ENCODE measurements around the gene ZMYM3. TPM values are rescaled to one million over a fixed set of nuclear protein-coding genes. Genes with fewer than 3 reads are reported as not detected.

Gene ZMYM3
- total RNA-seq, 1 experiment from 2014 or later: 77.5 TPM

DNA sequence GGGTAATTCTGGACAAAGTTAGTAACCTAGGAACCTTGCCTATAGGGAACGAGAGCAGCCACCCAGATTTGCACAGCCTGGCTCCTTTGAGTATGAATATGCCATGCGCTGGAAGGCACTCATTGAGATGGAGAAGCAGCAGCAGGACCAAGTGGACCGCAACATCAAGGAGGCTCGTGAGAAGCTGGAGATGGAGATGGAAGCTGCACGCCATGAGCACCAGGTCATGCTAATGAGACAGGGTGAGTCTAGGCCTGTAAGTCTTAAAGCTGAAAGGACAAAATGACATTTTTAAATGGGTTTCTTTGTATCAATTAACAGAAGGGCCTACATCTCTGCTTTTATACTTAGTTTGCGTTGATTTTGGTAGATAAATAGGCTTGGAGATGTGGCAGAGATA lies 42.9 kb upstream of the ZMYM3 start:
- POLR2A ChIA-PET: no interaction called here

DNA sequence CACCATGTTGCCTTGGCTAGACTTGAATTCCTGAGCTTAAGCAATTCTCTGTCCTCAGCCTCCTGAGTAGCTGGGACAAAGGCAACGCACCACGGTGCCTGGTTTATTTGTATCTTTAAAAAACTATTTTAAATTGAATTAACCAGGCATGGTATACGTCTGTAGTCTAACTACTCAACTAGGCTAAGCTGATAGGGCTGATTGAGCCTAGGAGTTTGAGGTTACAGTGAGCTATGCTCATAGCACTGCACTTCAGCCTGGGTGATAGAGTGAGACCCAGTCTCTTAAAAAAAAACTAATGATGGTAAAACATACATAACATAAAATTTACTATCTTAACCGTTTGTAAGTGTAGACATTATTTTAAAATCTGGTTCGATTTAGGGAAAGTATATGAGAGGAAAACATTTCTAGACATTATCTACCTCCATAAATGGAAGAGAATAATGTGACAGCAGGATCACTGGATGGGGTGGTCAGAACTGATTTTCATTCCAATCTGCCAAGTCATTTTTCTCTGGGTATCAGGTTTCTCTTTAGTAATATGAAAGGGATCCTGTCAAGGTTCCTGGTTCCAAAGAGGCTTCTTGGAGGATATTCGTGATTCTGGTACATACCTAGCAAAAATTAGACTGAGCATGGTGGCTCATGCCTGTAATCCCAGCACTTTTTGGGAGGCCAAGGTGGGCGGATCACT lies 38.9 kb upstream of the ZMYM3 start:
- Mint-ChIP-seq H3K27me3 (ENCODE audit: low read depth) (no peaks in the 10 kb centered on the region), H3K4me1 (0 out of 2 replicates have a peak, but pooled peaks cover 4% of the 10 kb centered on the region), H3K27ac (no peak overlapping the region), H3K36me3 (peaks cover 64% of the 10 kb centered on the region), H3K9me3 (no peaks in the 10 kb centered on the region), H3K4me3 (no peak overlapping the region)
- DNase-seq (ENCODE audit: low spot score) (no peak), ATAC-seq (no peak)
- CTCF ChIA-PET: no interaction called here
- POLR2A ChIA-PET: no interaction called here
- no peak for TF ChIP-seq CREB1 (CRISPR knock-in tag; IDR thresholded peaks at IDR 0.05)
- no peak for TF ChIP-seq ZNF396 (CRISPR knock-in tag; IDR thresholded peaks at IDR 0.05; ENCODE audit: borderline replicate concordance)
- TF ChIP-seq ZNF423 (CRISPR knock-in tag; IDR thresholded peaks at IDR 0.05): no peak
- TF ChIP-seq E2F4 (CRISPR knock-in tag; IDR thresholded peaks at IDR 0.05; ENCODE audit: borderline replicate concordance, low read depth): no peak
- TF ChIP-seq ZNF138 (CRISPR knock-in tag; conservative IDR thresholded peaks at IDR 0.05): no peak
- no peak for TF ChIP-seq PRRX2 (CRISPR knock-in tag; IDR thresholded peaks at IDR 0.05)
- no peak for TF ChIP-seq MAX (CRISPR knock-in tag; IDR thresholded peaks at IDR 0.05)
- TF ChIP-seq, protein P1, sequence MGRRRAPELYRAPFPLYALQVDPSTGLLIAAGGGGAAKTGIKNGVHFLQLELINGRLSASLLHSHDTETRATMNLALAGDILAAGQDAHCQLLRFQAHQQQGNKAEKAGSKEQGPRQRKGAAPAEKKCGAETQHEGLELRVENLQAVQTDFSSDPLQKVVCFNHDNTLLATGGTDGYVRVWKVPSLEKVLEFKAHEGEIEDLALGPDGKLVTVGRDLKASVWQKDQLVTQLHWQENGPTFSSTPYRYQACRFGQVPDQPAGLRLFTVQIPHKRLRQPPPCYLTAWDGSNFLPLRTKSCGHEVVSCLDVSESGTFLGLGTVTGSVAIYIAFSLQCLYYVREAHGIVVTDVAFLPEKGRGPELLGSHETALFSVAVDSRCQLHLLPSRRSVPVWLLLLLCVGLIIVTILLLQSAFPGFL (CRISPR knock-in tag; IDR thresholded peaks at IDR 0.05; ENCODE audit: borderline replicate concordance): no peak
- TF ChIP-seq CBFB (CRISPR knock-in tag; IDR thresholded peaks at IDR 0.05; ENCODE audit: low read depth): no peak
- TF ChIP-seq NR2C2 (CRISPR knock-in tag; IDR thresholded peaks at IDR 0.05): no peak
- no peak for TF ChIP-seq ZNF219 (CRISPR knock-in tag; IDR thresholded peaks at IDR 0.05; ENCODE audit: borderline replicate concordance)
- TF ChIP-seq, protein P2, sequence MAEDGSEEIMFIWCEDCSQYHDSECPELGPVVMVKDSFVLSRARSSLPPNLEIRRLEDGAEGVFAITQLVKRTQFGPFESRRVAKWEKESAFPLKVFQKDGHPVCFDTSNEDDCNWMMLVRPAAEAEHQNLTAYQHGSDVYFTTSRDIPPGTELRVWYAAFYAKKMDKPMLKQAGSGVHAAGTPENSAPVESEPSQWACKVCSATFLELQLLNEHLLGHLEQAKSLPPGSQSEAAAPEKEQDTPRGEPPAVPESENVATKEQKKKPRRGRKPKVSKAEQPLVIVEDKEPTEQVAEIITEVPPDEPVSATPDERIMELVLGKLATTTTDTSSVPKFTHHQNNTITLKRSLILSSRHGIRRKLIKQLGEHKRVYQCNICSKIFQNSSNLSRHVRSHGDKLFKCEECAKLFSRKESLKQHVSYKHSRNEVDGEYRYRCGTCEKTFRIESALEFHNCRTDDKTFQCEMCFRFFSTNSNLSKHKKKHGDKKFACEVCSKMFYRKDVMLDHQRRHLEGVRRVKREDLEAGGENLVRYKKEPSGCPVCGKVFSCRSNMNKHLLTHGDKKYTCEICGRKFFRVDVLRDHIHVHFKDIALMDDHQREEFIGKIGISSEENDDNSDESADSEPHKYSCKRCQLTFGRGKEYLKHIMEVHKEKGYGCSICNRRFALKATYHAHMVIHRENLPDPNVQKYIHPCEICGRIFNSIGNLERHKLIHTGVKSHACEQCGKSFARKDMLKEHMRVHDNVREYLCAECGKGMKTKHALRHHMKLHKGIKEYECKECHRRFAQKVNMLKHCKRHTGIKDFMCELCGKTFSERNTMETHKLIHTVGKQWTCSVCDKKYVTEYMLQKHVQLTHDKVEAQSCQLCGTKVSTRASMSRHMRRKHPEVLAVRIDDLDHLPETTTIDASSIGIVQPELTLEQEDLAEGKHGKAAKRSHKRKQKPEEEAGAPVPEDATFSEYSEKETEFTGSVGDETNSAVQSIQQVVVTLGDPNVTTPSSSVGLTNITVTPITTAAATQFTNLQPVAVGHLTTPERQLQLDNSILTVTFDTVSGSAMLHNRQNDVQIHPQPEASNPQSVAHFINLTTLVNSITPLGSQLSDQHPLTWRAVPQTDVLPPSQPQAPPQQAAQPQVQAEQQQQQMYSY (CRISPR knock-in tag; IDR thresholded peaks at IDR 0.05): no peak
- TF ChIP-seq, protein P3, sequence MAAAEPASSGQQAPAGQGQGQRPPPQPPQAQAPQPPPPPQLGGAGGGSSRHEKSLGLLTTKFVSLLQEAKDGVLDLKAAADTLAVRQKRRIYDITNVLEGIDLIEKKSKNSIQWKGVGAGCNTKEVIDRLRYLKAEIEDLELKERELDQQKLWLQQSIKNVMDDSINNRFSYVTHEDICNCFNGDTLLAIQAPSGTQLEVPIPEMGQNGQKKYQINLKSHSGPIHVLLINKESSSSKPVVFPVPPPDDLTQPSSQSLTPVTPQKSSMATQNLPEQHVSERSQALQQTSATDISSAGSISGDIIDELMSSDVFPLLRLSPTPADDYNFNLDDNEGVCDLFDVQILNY (CRISPR knock-in tag; IDR thresholded peaks at IDR 0.05): no peak
- TF ChIP-seq ZNF425 (CRISPR knock-in tag; conservative IDR thresholded peaks at IDR 0.05): no peak

More for the DNA sequence above, 42.9 kb upstream of the ZMYM3 start:
- no peak overlapping the region for H3K4me3 Mint-ChIP-seq
- H3K9me3 Mint-ChIP-seq: no peaks in the 10 kb centered on the region
- no peak overlapping the region for H3K27ac Mint-ChIP-seq
- 0 out of 2 replicates have a peak, but pooled peaks cover 4% of the 10 kb centered on the region for H3K4me1 Mint-ChIP-seq
- TF ChIP-seq, protein P4, sequence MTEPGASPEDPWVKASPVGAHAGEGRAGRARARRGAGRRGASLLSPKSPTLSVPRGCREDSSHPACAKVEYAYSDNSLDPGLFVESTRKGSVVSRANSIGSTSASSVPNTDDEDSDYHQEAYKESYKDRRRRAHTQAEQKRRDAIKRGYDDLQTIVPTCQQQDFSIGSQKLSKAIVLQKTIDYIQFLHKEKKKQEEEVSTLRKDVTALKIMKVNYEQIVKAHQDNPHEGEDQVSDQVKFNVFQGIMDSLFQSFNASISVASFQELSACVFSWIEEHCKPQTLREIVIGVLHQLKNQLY (CRISPR knock-in tag; IDR thresholded peaks at IDR 0.05): no peak
- TF ChIP-seq, protein P5, sequence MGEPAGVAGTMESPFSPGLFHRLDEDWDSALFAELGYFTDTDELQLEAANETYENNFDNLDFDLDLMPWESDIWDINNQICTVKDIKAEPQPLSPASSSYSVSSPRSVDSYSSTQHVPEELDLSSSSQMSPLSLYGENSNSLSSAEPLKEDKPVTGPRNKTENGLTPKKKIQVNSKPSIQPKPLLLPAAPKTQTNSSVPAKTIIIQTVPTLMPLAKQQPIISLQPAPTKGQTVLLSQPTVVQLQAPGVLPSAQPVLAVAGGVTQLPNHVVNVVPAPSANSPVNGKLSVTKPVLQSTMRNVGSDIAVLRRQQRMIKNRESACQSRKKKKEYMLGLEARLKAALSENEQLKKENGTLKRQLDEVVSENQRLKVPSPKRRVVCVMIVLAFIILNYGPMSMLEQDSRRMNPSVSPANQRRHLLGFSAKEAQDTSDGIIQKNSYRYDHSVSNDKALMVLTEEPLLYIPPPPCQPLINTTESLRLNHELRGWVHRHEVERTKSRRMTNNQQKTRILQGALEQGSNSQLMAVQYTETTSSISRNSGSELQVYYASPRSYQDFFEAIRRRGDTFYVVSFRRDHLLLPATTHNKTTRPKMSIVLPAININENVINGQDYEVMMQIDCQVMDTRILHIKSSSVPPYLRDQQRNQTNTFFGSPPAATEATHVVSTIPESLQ (CRISPR knock-in tag; IDR thresholded peaks at IDR 0.05): no peak
- TF ChIP-seq, protein P6, sequence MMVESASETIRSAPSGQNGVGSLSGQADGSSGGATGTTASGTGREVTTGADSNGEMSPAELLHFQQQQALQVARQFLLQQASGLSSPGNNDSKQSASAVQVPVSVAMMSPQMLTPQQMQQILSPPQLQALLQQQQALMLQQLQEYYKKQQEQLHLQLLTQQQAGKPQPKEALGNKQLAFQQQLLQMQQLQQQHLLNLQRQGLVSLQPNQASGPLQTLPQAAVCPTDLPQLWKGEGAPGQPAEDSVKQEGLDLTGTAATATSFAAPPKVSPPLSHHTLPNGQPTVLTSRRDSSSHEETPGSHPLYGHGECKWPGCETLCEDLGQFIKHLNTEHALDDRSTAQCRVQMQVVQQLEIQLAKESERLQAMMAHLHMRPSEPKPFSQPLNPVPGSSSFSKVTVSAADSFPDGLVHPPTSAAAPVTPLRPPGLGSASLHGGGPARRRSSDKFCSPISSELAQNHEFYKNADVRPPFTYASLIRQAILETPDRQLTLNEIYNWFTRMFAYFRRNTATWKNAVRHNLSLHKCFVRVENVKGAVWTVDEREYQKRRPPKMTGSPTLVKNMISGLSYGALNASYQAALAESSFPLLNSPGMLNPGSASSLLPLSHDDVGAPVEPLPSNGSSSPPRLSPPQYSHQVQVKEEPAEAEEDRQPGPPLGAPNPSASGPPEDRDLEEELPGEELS (CRISPR knock-in tag; IDR thresholded peaks at IDR 0.05): no peak
- H3K36me3 Mint-ChIP-seq: peaks cover 74% of the 10 kb centered on the region
- CTCF ChIA-PET: no interaction called here
- H3K27me3 Mint-ChIP-seq (ENCODE audit: low read depth): no peaks in the 10 kb centered on the region
- ATAC-seq: no peak
- no peak for DNase-seq (ENCODE audit: low spot score)
